ENCODE data around the gene MAN2A1.
"Not testable (repeated sequence)": the region's sequence is repeated elsewhere in the genome, so short reads cannot be mapped to it uniquely, and the experiment has no call there.

Gene MAN2A1

GRCh38 chr5:109825450-109825849 is 135.7 kb downstream of the MAN2A1 start:
- DNase-seq (ENCODE audit: low spot score), result no peak

GRCh38 chr5:109826426-109826825 is 136.7 kb downstream of the MAN2A1 start:
- DNase-seq (ENCODE audit: low spot score), result no peak

- DNase-seq (ENCODE audit: low spot score), result no peak
Measured at GRCh38 chr5:109829331-109829730, 139.6 kb downstream of the MAN2A1 start.

- no peak for DNase-seq (ENCODE audit: low spot score)
Measured at GRCh38 chr5:109830955-109831502, 141.3 kb downstream of the MAN2A1 start.

- DNase-seq (ENCODE audit: low spot score), result not testable (repeated sequence)
Measured at GRCh38 chr5:109832207-109833188, 142.8 kb downstream of the MAN2A1 start.

GRCh38 chr5:109833946-109834345 is 144.2 kb downstream of the MAN2A1 start:
- DNase-seq (ENCODE audit: low spot score), result no peak

GRCh38 chr5:109836280-109836679 is 146.6 kb downstream of the MAN2A1 start:
- no peak for DNase-seq (ENCODE audit: low spot score)

- no peak for DNase-seq (ENCODE audit: low spot score)
Measured at GRCh38 chr5:109837231-109837861, 147.6 kb downstream of the MAN2A1 start.

GRCh38 chr5:109838157-109838556 is 148.4 kb downstream of the MAN2A1 start:
- DNase-seq (ENCODE audit: low spot score), result no peak

- peak; percentile 27 for DNase-seq (ENCODE audit: low spot score)
Measured at GRCh38 chr5:109844148-109844547, 154.4 kb downstream of the MAN2A1 start.

GRCh38 chr5:109844695-109845094 is 155.0 kb downstream of the MAN2A1 start:
- no peak for DNase-seq (ENCODE audit: low spot score)

- no peak for DNase-seq (ENCODE audit: low spot score)
Measured at GRCh38 chr5:109848130-109848529, 158.4 kb downstream of the MAN2A1 start.

GRCh38 chr5:109849478-109850088 is 159.9 kb downstream of the MAN2A1 start:
- no peak for DNase-seq (ENCODE audit: low spot score)

GRCh38 chr5:109852371-109853155 is 162.8 kb downstream of the MAN2A1 start:
- no peak for DNase-seq (ENCODE audit: low spot score)

- no peak for DNase-seq (ENCODE audit: low spot score)
Measured at GRCh38 chr5:109853377-109853776, 163.7 kb downstream of the MAN2A1 start.

- DNase-seq (ENCODE audit: low spot score), result no peak
Measured at GRCh38 chr5:109855056-109855455, 165.3 kb downstream of the MAN2A1 start.

GRCh38 chr5:109857405-109858031 is 167.8 kb downstream of the MAN2A1 start:
- DNase-seq (ENCODE audit: low spot score), result no peak

- DNase-seq (ENCODE audit: low spot score), result no peak
Measured at GRCh38 chr5:109859537-109859936, 169.8 kb downstream of the MAN2A1 start.

- DNase-seq (ENCODE audit: low spot score), result no peak
Measured at GRCh38 chr5:109862301-109862700, 172.6 kb downstream of the MAN2A1 start.

GRCh38 chr5:109863752-109864151 is 174.0 kb downstream of the MAN2A1 start:
- DNase-seq (ENCODE audit: low spot score), result no peak

GRCh38 chr5:109865637-109866036 is 175.9 kb downstream of the MAN2A1 start:
- DNase-seq (ENCODE audit: low spot score), result no peak

Measured in hematopoietic multipotent progenitor cell treated with erythropoietin and hydrocortisone succinate and interleukin-3 and kit ligand, for 15 days (in vitro differentiated cells).